Activated CD4-positive, alpha-beta T cell treated with anti-CD3 and anti-CD28 coated beads, Interleukin-2, amount 50 U/mL, for 16 hours (primary cell): ENCODE measurements around the gene KCNQ1.

Experiments
- DNase-seq: peaks from one replicate; pipeline ENCODE4 v3.0.0-alpha.2; 2020

KCNQ1 gene

GRCh38 chr11:2559527-2560311 lies 114.9 kb downstream of the KCNQ1 start:
- DNase-seq, result no peak

GRCh38 chr11:2561696-2562581 lies 117.1 kb downstream of the KCNQ1 start:
- DNase-seq, result no peak

- no peak for DNase-seq
Observed at GRCh38 chr11:2562890-2563212, 118.0 kb downstream of the KCNQ1 start.

GRCh38 chr11:2563213-2564007 lies 118.6 kb downstream of the KCNQ1 start:
- no peak for DNase-seq

- no peak for DNase-seq
Observed at GRCh38 chr11:2564008-2564530, 119.3 kb downstream of the KCNQ1 start.

- DNase-seq, result no peak
Observed at GRCh38 chr11:2564588-2565425, 120.0 kb downstream of the KCNQ1 start.

- no peak for DNase-seq
Observed at GRCh38 chr11:2565447-2566222, 120.8 kb downstream of the KCNQ1 start.

GRCh38 chr11:2566223-2567025 lies 121.6 kb downstream of the KCNQ1 start:
- no peak for DNase-seq

- no peak for DNase-seq
Observed at GRCh38 chr11:2567026-2567671, 122.3 kb downstream of the KCNQ1 start.

- DNase-seq, result no peak
Observed at GRCh38 chr11:2569321-2569721, 124.5 kb downstream of the KCNQ1 start.

- DNase-seq, result no peak
Observed at GRCh38 chr11:2569731-2570210, 125.0 kb downstream of the KCNQ1 start.

GRCh38 chr11:2570211-2570811 lies 125.5 kb downstream of the KCNQ1 start:
- no peak for DNase-seq

GRCh38 chr11:2570841-2571597 lies 126.2 kb downstream of the KCNQ1 start:
- DNase-seq, result no peak

- DNase-seq, result no peak
Observed at GRCh38 chr11:2571598-2572281, 126.9 kb downstream of the KCNQ1 start.

GRCh38 chr11:2572491-2573239 lies 127.9 kb downstream of the KCNQ1 start:
- no peak for DNase-seq

- DNase-seq, result no peak
Observed at GRCh38 chr11:2573240-2574042, 128.6 kb downstream of the KCNQ1 start.
